Smooth muscle cell (in vitro differentiated cells): ENCODE data around the gene NFIB. TPM values are rescaled to one million over a fixed set of nuclear protein-coding genes. Genes with fewer than 3 reads are reported as not detected.

ENCODE experiments used
- DNase-seq: peaks from one replicate; lab custom pipeline; 2025; ENCODE audit not compliant: unreplicated experiment; lab: John Stamatoyannopoulos, UW
- H2AFZ ChIP-seq: fragments of 200-600 bp; sonication (generic); 2 replicates; pipeline ENCODE4 v1.6.0; 2016; ENCODE audit warnings: antibody characterized with exemption, low read depth, mild to moderate bottlenecking
- H3F3A ChIP-seq: fragments of 200-600 bp; sonication (generic); 2 replicates; pipeline ENCODE4 v1.6.0; 2017; ENCODE audit warnings: antibody characterized with exemption, low read depth
- H3K27ac ChIP-seq: fragments of 200-600 bp; sonication (generic); 2 replicates; pipeline ENCODE4 v1.5.1; 2016; ENCODE audit warnings: low read depth, mild to moderate bottlenecking
- H3K27me3 ChIP-seq: fragments of 200-600 bp; sonication (generic); 2 replicates; pipeline ENCODE4 v1.6.1; 2016; ENCODE audit warnings: low read depth, mild to moderate bottlenecking
- H3K36me3 ChIP-seq: fragments of 200-600 bp; sonication (generic); 2 replicates; pipeline ENCODE4 v1.5.1; 2016; ENCODE audit warnings: low read depth
- H3K4me1 ChIP-seq: fragments of 200-600 bp; sonication (generic); 2 replicates; pipeline ENCODE4 v1.5.1; 2016; ENCODE audit warnings: low read depth
- H3K4me2 ChIP-seq: fragments of 200-600 bp; sonication (generic); 2 replicates; pipeline ENCODE4 v1.6.0; 2016; ENCODE audit warnings: mild to moderate bottlenecking
- H3K4me3 ChIP-seq: fragments of 200-600 bp; sonication (generic); 2 replicates; pipeline ENCODE4 v1.5.1; 2016; ENCODE audit warnings: mild to moderate bottlenecking
- H3K79me2 ChIP-seq: fragments of 200-600 bp; sonication (generic); 2 replicates; pipeline ENCODE4 v1.6.0; 2016; ENCODE audit warnings: low read depth, mild to moderate bottlenecking
- H3K9ac ChIP-seq: fragments of 200-600 bp; sonication (generic); 2 replicates; pipeline ENCODE4 v1.6.0; 2016; ENCODE audit warnings: low read depth
- H3K9me3 ChIP-seq: fragments of 200-600 bp; sonication (generic); replicated peaks from 2 replicates; pipeline ENCODE4 v1.5.1; 2016; ENCODE audit warnings: low read depth
- H4K20me1 ChIP-seq: fragments of 200-600 bp; sonication (generic); 2 replicates; pipeline ENCODE4 v1.6.0; 2016; ENCODE audit warnings: low read depth
- WGBS: methylation state at CpG from one replicate; pipeline ENCODE4 v1.1.7; 2016; ENCODE audit warnings: low lambda C conversion rate; 5-methylcytosine and 5-hydroxymethylcytosine counted together
- polyA plus RNA-seq: library from polyadenylated mRNA; unstranded; fragments of >200 nt; fragmentation: Nextera tagmentation; extraction: Ambion mirVana; gene quantifications from 2 replicates; pipeline ENCODE4 v1.2.1, GENCODE V29; 2016
- total RNA-seq: library from RNA; depleted of rRNA; stranded (reverse); fragments of >200 nt; gene quantifications from 2 replicates; pipeline ENCODE4 v1.2.3, GENCODE V29; 2014
- TF ChIP-seq, protein P1 (sequence below): fragments of 200-600 bp; sonication (generic); IDR thresholded peaks from 2 replicates; pipeline ENCODE4 v1.5.1; 2017; ENCODE audit warnings: borderline replicate concordance, mild to moderate bottlenecking, antibody characterized with exemption; ENCODE audit not compliant: insufficient read depth, poor library complexity, severe bottlenecking

The NFIB gene
- total and polyA plus RNA-seq, 2 experiments from 2014 or later = 0.93 to 1.7 TPM

DNA sequence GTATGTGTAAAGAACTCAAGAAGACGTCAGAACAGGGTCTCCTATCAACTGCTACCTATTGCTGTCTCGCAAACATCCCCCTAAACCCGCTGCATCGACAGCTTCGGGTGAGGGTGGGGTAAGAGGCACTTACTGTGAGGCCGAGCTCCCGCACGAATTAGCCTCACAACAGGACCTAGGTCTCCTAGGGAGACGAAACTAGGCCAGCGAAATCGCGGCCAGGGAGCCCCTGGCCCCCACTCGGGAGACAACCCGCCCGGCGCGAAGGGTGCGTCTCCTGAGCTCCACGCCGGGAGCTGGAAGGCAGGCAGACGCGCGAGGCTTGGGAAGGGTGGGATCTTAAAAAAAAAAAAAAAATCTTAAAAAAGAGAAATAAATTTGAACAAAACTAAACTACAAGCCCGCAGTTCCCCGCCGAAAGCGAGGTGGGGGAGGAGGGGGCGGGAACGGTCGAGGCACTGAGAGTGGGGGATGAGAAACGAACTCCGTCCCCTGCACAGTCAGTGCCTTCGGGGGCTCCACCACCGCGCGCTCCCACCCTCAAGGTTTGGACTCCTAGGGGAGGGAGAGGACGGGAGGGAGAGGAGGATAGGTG lies 33.0 kb upstream of the NFIB start:
- H3K4me3 ChIP-seq = peak overlapping the region; percentile 42
- H4K20me1 ChIP-seq = no peaks in the 10 kb centered on the region
- no peak overlapping the region for H3K9ac ChIP-seq
- H2AFZ ChIP-seq = no peak overlapping the region
- H3K27ac ChIP-seq = no peak overlapping the region
- H3K9me3 ChIP-seq = no peaks in the 10 kb centered on the region
- no peaks in the 10 kb centered on the region for H3K79me2 ChIP-seq
- TF ChIP-seq, protein P1, sequence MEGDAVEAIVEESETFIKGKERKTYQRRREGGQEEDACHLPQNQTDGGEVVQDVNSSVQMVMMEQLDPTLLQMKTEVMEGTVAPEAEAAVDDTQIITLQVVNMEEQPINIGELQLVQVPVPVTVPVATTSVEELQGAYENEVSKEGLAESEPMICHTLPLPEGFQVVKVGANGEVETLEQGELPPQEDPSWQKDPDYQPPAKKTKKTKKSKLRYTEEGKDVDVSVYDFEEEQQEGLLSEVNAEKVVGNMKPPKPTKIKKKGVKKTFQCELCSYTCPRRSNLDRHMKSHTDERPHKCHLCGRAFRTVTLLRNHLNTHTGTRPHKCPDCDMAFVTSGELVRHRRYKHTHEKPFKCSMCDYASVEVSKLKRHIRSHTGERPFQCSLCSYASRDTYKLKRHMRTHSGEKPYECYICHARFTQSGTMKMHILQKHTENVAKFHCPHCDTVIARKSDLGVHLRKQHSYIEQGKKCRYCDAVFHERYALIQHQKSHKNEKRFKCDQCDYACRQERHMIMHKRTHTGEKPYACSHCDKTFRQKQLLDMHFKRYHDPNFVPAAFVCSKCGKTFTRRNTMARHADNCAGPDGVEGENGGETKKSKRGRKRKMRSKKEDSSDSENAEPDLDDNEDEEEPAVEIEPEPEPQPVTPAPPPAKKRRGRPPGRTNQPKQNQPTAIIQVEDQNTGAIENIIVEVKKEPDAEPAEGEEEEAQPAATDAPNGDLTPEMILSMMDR = no peak
- H3K4me1 ChIP-seq = peaks cover 56% of the 10 kb centered on the region
- under 1% methylated on average over 31 of the region's 37 CpGs for WGBS
- H3K4me2 ChIP-seq = peak overlapping the region; percentile 80
- no peaks in the 10 kb centered on the region for H3F3A ChIP-seq
- DNase-seq = no peak
- no peaks in the 10 kb centered on the region for H3K36me3 ChIP-seq
- peaks cover 100% of the 10 kb centered on the region for H3K27me3 ChIP-seq

DNA sequence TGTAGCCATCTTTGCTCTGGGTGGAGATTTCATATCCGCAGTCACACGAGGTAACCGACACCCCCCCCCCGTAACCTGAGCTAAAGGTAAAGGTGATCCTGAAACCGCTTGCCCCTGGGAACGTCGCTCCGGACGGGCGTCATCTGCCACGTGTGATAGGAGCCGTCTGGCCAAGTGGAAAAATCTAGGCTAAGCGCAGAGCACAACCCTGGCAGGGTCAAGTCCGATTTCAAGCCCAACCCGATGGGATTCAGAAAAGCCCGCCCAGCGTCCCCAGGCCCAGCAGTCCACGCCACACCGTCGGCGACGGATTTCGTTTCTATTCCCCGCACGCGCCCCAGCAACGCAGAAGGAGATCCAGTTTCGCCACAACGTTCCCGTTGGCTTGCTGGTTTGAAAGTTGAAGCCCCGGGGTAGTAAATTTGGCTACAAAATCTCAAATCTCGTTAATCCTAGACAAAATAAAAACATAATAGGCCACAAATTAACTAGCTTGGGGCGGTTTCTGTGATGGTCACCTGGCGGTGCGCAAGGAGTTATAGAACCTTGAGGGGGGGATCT lies 32.4 kb upstream of the NFIB start:
- Histone ChIP-seq H3K4me3 (peak overlapping the region; percentile 42), H3K9me3 (no peaks in the 10 kb centered on the region), H3K36me3 (no peaks in the 10 kb centered on the region), H2AFZ (peak overlapping the region; percentile 4), H3K27ac (no peak overlapping the region), H3K4me2 (peak overlapping the region; percentile 80), H3K27me3 (peaks cover 100% of the 10 kb centered on the region), H3K79me2 (no peaks in the 10 kb centered on the region), H3K4me1 (peaks cover 56% of the 10 kb centered on the region), H4K20me1 (no peaks in the 10 kb centered on the region), H3F3A (no peaks in the 10 kb centered on the region), H3K9ac (no peak overlapping the region)
- no peak for DNase-seq
- under 1% methylated on average over 35 of the region's 35 CpGs for WGBS
- TF ChIP-seq, protein P1 = no peak

- Histone ChIP-seq H3K36me3 (no peaks in the 10 kb centered on the region), H3K4me2 (peak overlapping the region; percentile 80), H3K79me2 (no peaks in the 10 kb centered on the region), H4K20me1 (no peaks in the 10 kb centered on the region), H3F3A (no peaks in the 10 kb centered on the region), H2AFZ (no peak overlapping the region), H3K4me1 (peaks cover 56% of the 10 kb centered on the region), H3K27me3 (peaks cover 100% of the 10 kb centered on the region), H3K4me3 (peak overlapping the region; percentile 42), H3K9ac (no peak overlapping the region), H3K9me3 (no peaks in the 10 kb centered on the region), H3K27ac (no peak overlapping the region)
- DNase-seq = no peak
- TF ChIP-seq, protein P1 = no peak
- 4% methylated on average over 27 of the region's 45 CpGs for WGBS
These were observed 31.7 kb upstream of the NFIB start for GRCh38 chr9:14345354-14346230.
